DMS153 (cell line): Measurements from ENCODE around the gene DDI2.
"Not testable (repeated sequence)": the region's sequence is repeated elsewhere in the genome, so short reads cannot be mapped to it uniquely, and the experiment has no call there.

Experiments
- DNase-seq: peaks from one replicate; lab custom pipeline; 2025; lab: John Stamatoyannopoulos, UW

The DDI2 gene

GRCh38 chr1:15678578-15678977 lies 61.3 kb downstream of the DDI2 start:
- no peak for DNase-seq

GRCh38 chr1:15680131-15680530 lies 62.9 kb downstream of the DDI2 start:
- DNase-seq, result no peak

DNA sequence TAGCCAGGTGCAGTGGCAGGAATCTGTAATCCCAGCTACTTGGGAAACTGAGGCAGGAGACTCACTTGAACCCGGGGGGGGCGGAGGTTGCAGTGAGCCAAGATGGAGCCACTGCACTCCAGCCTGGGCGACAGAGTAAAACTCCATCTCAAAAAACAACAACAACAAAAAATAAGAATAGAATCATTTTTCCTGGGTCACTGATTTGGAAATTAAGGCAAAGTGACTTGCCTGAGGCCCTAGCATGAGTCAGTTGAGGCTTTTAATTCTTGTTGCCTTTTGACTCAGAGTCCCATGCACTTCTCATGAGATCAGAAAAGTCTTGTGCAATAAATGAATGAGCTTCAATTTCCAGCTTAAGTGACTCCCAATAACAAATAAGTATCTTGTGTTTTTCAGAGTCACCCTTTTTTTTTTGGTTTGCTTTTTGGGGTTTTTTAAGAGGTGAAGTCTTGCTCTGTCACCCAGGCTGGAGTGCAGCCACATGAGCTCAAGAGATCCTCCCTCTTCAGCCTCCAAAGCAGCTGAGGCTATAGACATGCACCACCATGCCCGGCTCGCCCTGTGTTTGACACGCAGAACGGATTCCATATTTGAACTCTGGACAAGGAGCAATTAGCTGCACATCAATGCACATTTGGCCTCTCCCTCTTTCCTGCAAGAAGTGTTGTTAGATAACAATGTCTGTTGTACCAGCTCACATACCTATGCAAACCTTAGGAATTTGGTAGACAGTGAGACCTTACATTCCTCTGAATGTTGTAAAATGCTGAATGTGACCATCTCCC lies 63.5 kb downstream of the DDI2 start:
- DNase-seq, result no peak

DNA sequence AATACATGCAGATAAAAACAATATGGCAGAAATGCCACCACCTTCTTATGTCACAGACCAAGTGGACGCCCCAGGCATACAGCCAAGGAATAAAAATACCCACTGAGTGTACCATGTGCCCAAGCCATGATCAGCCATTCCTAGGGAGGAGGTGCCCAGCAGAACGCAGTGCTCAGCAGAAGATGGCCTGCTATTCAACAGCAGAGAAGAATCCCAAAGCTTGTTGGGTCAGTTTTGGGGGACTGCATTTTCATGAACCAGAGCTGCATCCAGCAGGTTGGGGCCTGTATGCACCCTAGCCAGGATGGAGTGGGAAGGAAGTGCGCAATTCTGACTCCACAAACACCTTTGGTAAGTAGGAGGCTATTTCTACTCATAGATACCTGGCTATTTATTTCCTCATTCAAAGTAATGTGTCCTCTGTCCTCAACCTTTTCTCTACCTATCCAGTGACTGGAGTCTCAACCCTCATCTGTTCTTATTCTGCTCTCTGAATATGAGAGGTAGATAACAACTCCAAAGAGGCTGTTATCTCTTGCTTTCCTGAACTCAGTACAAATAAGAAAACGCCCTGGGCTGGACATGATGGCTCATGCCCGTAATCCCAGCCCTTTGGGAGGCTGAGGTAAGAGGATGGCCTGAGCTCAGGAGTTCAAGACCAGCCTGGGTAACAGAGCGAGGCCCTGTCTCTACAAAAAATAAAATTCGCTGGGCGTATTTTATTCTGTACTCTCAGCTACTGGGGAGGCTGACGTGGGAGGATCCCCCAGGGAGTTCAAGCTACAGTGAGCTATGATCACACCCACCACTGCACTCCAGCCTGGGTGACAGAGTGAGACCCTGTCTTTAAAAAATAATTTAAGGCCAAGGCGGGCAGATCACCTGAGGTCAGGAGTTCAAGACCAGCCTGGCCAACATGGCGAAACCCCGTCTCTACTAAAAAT lies 64.4 kb downstream of the DDI2 start:
- DNase-seq, result no peak

GRCh38 chr1:15682936-15683341 lies 65.7 kb downstream of the DDI2 start:
- no peak for DNase-seq

DNA sequence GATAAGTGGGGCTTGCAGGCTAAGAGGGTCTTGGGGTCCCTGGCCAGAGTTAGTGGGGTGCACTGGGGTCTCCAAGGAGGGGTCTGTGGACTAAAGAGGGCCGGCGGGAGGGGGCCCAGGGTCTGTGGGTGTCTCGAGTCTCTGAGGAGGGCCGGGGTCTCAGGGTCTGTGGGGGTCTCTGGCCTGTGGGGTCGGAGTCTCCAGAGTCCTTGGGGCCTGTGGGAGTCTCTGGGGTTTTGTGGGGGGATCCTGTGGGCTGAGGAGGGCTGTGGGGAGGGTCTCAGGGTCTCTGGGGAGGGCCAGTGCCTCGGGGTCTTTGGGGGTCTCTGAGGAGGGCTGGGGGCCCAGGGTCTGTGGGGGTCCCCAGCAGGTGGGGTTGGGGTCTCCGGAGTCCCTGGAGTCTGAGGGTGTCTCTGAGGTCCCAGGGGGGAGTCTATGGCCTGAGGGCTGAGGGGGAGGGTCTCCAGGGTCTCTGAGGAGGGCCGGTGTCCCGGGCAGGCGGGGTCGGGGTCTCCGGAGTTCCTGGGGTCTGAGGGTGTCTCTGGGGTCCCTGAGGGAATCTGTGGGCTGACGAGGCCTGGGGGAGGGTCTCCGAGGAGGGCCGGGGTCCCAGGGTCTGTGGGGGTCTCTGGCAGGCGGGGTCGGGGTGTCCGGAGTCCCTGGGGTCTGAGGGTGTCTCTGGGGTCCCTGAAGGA lies 66.2 kb downstream of the DDI2 start:
- DNase-seq, result no peak

DNA sequence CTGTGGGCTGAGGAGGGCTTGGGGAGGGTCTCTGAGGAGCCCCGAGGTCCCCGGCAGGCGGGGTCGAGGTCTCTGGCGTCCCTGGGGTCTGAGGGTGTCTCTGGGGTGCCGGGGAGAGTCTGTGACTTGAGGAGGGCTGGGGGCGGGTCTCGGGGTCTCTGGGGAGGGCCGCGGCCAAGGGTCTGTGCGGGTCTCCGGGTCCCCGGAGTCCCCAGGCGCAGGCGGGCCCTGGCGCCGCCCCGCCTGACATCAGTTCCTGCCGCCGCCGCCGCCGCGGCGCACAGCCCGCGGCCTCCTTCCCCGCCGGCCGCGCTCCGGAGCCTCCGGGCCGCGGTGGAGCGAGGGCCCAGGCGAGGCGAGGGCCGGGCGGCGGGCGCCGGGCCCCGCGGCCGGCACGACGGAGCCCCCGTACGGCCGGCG lies 66.8 kb downstream of the DDI2 start, which contains the start of gene PLEKHM2:
TSS of gene PLEKHM2 (plus strand) at position 279 of the 420 bp plus-strand sequence. CDS start 239 bp downstream, outside the sequence.
- DNase-seq, result no peak

GRCh38 chr1:15684468-15685291 lies 67.4 kb downstream of the DDI2 start:
- no peak for DNase-seq

DNA sequence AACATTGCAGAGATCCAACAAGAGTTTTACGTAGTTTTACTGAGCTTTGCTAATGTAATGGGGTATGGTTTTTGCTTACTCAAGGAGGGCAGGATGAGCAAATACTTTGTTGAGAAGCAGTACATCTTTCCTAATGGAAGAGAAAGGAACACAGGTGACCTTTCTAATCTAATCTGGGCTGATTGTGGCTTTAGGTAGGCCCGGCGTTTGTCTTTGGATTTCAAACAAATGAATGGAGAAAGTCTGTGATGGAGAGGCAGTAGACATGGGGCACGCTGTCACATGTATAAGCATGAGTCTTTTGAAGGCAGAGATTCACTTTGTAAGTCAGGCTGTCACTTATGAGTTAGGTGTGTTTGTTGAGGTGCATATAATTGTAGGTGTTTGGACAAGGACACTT lies 68.6 kb downstream of the DDI2 start:
- DNase-seq, result no peak

DNA sequence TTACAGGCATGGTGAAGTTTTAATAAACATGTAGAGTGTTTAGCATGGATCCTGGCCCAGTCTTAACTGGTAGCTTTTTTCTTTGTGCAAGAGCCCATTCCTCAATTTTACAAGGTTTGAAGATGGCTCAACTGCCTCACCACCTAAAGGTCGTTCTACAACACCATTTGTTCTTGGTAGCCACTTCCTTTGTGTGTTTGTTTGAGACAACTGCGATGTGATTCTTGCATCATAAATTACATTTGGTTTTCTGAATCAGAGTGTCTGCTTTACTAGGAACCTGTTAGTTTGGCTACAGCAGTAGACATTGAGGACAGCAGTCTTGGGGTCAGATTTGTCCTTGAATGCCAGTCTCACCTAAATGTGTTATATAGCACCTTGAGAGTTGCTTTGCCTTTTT lies 70.2 kb downstream of the DDI2 start:
- DNase-seq, result no peak

DNA sequence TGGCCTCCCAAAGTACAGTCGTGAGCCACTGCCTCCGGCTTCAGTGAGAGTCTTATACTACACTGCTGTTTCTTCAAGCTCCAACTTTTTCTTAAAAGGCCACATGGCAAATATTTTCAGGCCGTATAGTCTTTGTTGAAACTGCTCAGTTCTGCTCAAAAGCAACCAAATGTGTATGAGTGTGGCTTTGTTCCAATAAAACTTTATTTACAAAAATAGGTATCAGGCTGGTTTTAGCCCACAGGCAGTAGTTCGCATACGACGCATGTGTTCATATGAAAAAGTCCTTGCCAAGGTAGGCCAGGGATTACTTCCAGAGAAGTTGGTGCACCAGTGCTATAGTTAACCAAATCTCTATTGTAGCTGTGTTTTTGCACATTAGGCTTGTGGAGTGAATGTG lies 73.1 kb downstream of the DDI2 start:
- no peak for DNase-seq

- DNase-seq, result no peak
Measured at GRCh38 chr1:15691434-15692032, 74.3 kb downstream of the DDI2 start.

- DNase-seq, result no peak
Measured at GRCh38 chr1:15692121-15692682, 74.9 kb downstream of the DDI2 start.

- DNase-seq, result no peak
Measured at GRCh38 chr1:15693371-15693770, 76.1 kb downstream of the DDI2 start.

DNA sequence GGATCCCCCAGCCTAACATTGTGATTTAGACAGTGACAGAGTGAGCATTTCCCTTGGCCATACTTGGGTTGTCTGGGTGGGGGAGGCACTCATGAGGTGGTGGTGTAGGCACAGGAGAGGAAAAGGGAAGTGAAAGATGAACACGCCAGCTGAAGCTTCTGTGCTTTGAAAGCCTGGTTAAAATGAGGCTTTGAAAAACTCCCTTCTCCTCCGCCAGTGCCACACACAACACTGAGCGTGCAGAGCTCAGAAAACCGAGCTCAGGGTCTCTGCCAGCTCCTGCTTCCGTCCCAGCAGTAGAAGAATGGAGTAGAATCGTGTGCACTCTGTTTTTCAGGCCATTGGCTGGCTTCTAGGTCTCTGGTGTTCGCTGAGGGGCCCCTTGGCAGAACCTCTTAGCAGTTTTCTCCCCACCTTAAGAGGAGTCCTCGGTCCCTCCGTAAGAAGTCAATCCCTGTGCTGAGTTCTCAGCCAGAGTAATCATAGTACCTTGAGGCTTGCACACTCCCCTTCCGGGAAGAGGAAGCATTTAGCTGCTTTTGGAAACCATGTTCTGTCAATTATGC lies 79.8 kb downstream of the DDI2 start:
- DNase-seq, result no peak

- DNase-seq, result no peak
Measured at GRCh38 chr1:15698201-15698600, 80.9 kb downstream of the DDI2 start.

GRCh38 chr1:15699321-15699720 lies 82.1 kb downstream of the DDI2 start:
- DNase-seq, result not testable (repeated sequence)

DNA sequence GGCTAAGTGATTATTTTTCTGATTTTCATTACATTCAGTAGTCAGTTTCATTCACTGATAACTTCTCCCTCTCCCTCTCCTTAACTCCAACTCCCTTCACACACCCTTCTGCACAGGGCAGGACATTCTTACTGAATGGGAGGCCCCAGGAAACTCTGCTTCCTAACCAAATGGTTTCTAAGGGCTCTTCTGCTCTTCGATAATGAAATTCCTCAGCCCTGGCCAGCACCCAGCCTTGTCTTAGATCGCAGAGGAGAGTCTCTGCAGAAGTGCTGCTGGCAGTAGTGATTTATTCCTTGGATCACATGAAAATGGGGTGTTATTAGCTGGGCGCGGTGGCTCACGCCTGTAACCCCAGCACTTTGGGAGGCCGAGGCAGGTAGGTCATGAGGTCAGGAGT lies 83.2 kb downstream of the DDI2 start:
- no peak for DNase-seq

DNA sequence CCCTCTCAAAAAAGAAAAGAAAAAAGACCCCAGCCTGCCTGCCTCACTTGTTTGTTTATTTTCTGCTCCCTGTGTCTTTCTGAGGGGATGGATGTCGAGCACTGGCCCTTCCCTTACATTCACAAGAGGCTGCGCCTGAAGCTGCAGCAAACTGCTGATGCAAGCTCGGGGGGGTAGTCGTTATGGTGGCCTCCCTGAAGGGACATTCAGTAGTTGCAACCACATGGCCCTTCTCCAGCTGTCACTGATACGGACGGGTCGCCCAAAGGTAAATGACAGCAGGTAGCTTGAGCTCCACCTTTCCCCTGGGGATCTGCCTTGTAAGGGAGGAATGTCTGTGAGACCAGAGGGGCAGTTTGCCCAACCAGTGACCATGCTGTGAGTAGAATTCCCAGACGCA lies 84.5 kb downstream of the DDI2 start:
- no peak for DNase-seq
